Measurements from ENCODE around the gene STAMBPL1.
"Not testable (repeated sequence)": the region's sequence is repeated elsewhere in the genome, so short reads cannot be mapped to it uniquely, and the experiment has no call there.

STAMBPL1 gene

GRCh38 chr10:88854684-88855083 lies 25.4 kb upstream of the STAMBPL1 start:
- DNase-seq = no peak

DNA sequence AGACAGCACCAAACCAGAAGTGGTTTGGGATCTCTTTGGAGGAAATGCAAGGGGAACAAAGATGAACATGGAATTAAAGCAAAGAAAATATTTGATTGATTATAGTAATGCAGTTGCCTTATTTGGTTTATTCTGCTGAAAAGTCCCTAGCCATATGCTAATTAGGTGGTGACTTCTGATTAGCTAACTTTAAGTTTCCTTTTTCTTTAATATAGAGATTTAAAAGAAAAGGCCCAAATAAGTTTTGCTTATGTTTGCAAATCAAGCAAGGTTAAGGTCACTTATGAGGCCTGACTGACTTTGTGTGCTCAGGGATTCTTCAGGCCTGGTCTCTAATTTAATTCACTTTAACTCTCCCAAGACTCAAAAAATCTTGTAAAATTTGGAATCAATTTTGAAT lies 22.2 kb upstream of the STAMBPL1 start:
- DNase-seq = no peak

- no peak for DNase-seq
These were observed 21.6 kb upstream of the STAMBPL1 start for GRCh38 chr10:88858491-88858890.

GRCh38 chr10:88861036-88861435 lies 19.0 kb upstream of the STAMBPL1 start:
- no peak for DNase-seq

DNA sequence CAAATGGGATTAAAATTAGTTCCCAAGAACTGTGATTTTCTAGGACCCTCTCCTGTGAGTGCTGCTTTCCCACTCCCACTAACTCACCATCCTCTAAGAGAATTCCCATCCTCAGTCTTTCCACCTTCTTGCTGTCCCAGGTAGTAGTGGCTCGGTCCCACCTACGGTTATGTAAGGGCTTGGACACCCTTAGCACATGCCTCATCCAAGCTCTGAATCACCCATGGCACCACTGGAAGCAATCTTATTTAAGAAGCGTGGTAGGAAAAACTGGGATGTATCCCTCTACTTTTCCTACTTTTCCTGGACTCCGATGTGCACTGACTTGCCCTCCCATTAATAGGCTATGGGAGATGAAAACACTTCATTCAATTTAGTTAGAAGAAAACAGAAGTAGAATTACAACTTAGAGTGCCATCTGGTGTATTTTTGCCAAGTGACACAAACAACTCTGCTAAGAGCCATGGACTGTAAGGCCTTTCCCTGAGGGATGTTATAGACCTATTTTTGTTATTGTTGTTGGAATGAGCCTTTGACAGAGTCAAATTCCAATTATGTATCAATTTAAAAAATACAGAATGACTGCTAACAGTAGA lies 14.7 kb upstream of the STAMBPL1 start:
- DNase-seq = no peak

DNA sequence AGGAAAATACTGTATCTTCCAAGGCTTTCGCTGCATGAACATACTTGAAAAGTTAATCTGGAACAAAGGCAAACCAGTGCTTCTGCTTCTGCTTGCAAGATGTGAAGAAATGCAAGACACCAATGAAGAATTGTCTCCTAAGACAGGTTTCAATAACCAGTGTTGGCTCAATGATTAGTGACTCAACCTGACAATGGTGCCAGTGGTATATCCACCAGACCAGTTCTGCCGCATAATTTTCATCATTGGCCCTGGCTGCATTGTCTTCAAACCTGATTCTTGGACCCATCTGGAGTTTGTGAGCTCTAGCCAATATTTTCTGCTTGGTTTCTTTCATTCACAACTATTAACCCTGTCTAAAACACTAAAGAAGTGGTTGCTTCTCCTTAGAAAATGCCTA lies 13.6 kb upstream of the STAMBPL1 start:
- no peak for DNase-seq

DNA sequence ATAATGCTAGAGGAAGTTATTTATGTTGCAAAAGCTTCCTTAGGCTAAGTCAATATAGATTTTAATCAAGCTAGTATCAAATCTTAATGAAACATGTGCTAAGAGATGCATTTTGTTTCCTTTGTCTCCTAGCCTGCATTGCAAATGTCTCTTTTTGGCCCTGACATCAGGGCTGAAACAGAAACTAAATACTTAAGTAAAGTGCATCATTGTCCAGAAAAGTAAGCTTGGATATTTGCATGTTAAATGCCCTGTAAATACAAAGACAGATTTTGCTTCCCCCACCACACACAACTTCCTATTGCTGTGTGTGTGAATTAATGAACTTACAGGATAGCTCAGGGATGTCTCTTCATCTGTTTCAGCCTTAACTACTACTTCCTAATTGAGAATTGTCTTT lies 10.0 kb upstream of the STAMBPL1 start:
- DNase-seq = no peak

- DNase-seq = no peak
These were observed 6.3 kb upstream of the STAMBPL1 start for GRCh38 chr10:88873757-88874156.

- DNase-seq = no peak
These were observed 5.8 kb upstream of the STAMBPL1 start for GRCh38 chr10:88874281-88874680.

GRCh38 chr10:88875081-88875480 lies 5.0 kb upstream of the STAMBPL1 start:
- DNase-seq = no peak

GRCh38 chr10:88877298-88877697 lies 2.7 kb upstream of the STAMBPL1 start:
- no peak for DNase-seq

DNA sequence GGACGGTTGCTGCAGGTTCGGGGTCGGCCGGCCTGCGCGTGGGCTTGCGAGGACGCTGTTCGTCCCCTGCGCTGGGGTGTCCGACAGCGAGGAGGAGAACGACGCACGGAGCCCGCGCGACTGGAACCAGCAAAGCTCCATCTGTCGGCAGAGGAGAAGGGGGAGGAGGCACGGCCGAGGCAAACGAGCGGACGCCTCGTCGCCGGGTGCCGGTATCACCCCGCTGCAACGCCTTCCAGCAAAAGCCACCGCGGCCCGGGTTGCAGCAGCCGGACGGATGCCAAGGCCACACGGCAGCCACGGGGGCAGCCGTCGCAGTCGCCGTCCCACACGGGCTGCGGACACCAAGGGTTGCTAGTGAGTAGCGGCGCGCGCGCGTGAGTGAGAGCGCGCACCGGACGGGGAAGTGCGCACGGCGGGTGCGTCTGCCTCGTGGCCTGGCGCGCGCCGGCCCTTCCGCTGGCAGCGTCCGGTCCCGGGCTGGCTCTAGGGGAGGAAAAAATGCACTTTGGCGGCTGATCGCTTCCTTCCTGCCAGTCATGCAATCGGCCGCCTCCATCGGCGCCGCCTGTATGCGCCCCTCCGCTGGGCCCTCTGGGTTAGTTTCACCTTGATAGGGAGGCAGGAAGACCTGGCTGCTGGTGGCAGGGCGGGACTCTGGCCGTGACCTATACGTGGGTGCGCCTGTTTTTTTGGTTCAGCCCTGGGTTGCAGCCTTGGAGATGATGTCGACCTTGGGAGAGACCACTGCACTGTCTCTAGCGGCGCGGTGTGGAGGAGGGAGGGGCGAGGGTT lies 434 bp downstream of the STAMBPL1 start:
- peak in 52 of 56 donors; percentile 24 to 87 (median 68) for DNase-seq

- DNase-seq = no peak
These were observed 1.3 kb downstream of the STAMBPL1 start for GRCh38 chr10:88881320-88881719.

DNA sequence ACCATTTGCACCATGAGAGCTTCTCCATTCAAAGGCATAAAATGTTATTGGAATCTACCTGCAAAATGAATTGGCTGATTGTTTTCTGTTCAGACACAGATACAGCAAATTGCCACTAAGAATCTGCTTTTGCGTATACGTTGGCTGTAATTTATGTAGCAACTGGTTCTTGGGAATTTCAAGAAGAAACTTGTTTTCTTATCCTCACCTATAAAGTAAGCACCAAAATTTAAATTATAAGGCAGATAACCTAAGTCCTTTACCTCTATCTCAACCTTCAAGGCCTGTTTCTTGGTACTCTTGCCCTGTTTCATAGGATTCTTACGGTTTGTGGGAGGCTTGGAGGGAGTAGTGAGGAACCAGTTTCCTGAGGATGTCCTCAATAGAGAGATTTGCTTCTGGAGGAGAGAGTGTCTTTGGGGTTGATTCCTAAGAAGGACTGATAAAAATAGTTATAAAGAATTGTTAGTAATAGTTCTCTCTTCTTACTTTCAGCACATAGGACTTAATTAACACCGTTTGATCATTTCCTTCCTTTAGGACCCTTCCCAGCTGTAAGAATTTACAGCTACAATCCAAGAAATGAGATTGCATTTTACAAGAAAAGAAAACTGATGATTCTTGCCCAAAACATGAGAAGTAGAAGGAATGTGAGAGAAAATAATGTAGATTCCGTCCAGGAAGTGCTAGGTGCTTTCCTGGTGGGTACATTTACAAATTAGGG lies 2.0 kb downstream of the STAMBPL1 start:
- DNase-seq = no peak

GRCh38 chr10:88882646-88883447 lies 2.8 kb downstream of the STAMBPL1 start:
- DNase-seq = not testable (repeated sequence)

- no peak for DNase-seq
These were observed 3.4 kb downstream of the STAMBPL1 start for GRCh38 chr10:88883448-88883809.

DNA sequence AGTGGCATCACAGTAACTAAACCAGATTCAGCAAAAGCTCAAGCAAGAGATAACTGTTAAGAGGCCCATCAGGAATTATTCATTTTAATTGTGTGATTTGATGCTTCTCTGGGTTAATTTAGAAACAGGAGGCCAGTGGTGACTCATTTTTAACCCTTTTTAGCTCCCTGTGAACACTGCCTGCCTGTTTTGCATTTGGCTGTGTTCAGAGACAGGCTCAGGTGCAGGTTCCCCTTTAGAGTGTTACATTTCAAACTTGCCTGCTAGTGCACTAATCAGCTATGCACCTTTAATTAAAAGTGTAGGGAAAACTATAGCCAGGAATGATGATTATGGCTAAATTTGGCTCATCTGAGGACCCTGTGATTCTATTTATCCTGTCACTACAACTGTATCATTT lies 6.5 kb downstream of the STAMBPL1 start:
- no peak for DNase-seq

GRCh38 chr10:88888810-88889445 lies 8.9 kb downstream of the STAMBPL1 start:
- no peak for DNase-seq

GRCh38 chr10:88889559-88890337 lies 9.7 kb downstream of the STAMBPL1 start:
- DNase-seq = no peak

- no peak for DNase-seq
These were observed 10.8 kb downstream of the STAMBPL1 start for GRCh38 chr10:88890681-88891381.
